Adipocyte (in vitro differentiated cells): Measurements from ENCODE around the gene ATP13A4.

Experiments
- DNase-seq: peaks from one replicate; pipeline ENCODE4 v3.0.0-alpha.2; 2015; ENCODE audit warnings: low read depth
- H3K27me3 ChIP-seq: replicated peaks from 2 replicates; pipeline ENCODE4 v1.7.0; 2013; ENCODE audit warnings: mild to moderate bottlenecking, low read length, moderate library complexity; ENCODE audit not compliant: control insufficient read depth, insufficient read depth
- H3K36me3 ChIP-seq: 2 replicates; pipeline ENCODE4 v1.7.0; 2013; ENCODE audit warnings: low read length, mild to moderate bottlenecking, moderate library complexity; ENCODE audit not compliant: control insufficient read depth, insufficient read depth, severe bottlenecking
- H3K4me1 ChIP-seq: 2 replicates; pipeline ENCODE4 v1.7.0; 2013; ENCODE audit warnings: mild to moderate bottlenecking, low read length, moderate library complexity; ENCODE audit not compliant: control insufficient read depth, insufficient read depth
- H3K4me3 ChIP-seq: 2 replicates; pipeline ENCODE4 v1.7.0; 2013; ENCODE audit warnings: mild to moderate bottlenecking, low read length, moderate library complexity
- H3K9ac ChIP-seq: 2 replicates; pipeline ENCODE4 v1.7.0; 2013; ENCODE audit warnings: mild to moderate bottlenecking, low read length, moderate library complexity
- H3K9me3 ChIP-seq: 2 replicates; pipeline ENCODE4 v1.7.0; 2013; ENCODE audit warnings: mild to moderate bottlenecking, low read length, moderate library complexity; ENCODE audit not compliant: control insufficient read depth

The ATP13A4 gene

GRCh38 chr3:193446965-193447602, 107.6 kb downstream of the ATP13A4 start:
- Histone ChIP-seq H3K9ac (no peak overlapping the region), H3K9me3 (no peaks in the 10 kb centered on the region), H3K36me3 (no peaks in the 10 kb centered on the region), H3K4me1 (no peaks in the 10 kb centered on the region), H3K4me3 (no peak overlapping the region), H3K27me3 (no peaks in the 10 kb centered on the region)
- DNase-seq: no peak

- Histone ChIP-seq H3K9ac (no peak overlapping the region), H3K36me3 (no peaks in the 10 kb centered on the region), H3K4me1 (no peaks in the 10 kb centered on the region), H3K9me3 (no peaks in the 10 kb centered on the region), H3K27me3 (no peaks in the 10 kb centered on the region), H3K4me3 (no peak overlapping the region)
- no peak for DNase-seq
Measured at GRCh38 chr3:193439423-193439822, 115.3 kb downstream of the ATP13A4 start.

- peaks cover 37% of the 10 kb centered on the region for H3K9me3 ChIP-seq
- DNase-seq: no peak
- no peak overlapping the region for H3K4me3 ChIP-seq
- H3K9ac ChIP-seq: no peak overlapping the region
- H3K36me3 ChIP-seq: no peaks in the 10 kb centered on the region
- no peaks in the 10 kb centered on the region for H3K27me3 ChIP-seq
- H3K4me1 ChIP-seq: no peaks in the 10 kb centered on the region
Measured at GRCh38 chr3:193418576-193419373, 135.9 kb downstream of the ATP13A4 start.

- Histone ChIP-seq H3K4me3 (no peak overlapping the region), H3K9me3 (peaks cover 37% of the 10 kb centered on the region), H3K9ac (no peak overlapping the region), H3K36me3 (no peaks in the 10 kb centered on the region), H3K27me3 (no peaks in the 10 kb centered on the region), H3K4me1 (no peaks in the 10 kb centered on the region)
- no peak for DNase-seq
Measured at GRCh38 chr3:193416629-193417028, 138.1 kb downstream of the ATP13A4 start.

- H3K9me3 ChIP-seq: no peaks in the 10 kb centered on the region
- DNase-seq: no peak
- no peaks in the 10 kb centered on the region for H3K4me1 ChIP-seq
- H3K9ac ChIP-seq: no peak overlapping the region
- H3K36me3 ChIP-seq: no peaks in the 10 kb centered on the region
- no peak overlapping the region for H3K4me3 ChIP-seq
- no peaks in the 10 kb centered on the region for H3K27me3 ChIP-seq
Measured at GRCh38 chr3:193407688-193408087, 147.0 kb downstream of the ATP13A4 start.

GRCh38 chr3:193407112-193407511, 147.6 kb downstream of the ATP13A4 start:
- Histone ChIP-seq H3K36me3 (no peaks in the 10 kb centered on the region), H3K4me1 (no peaks in the 10 kb centered on the region), H3K4me3 (no peak overlapping the region), H3K27me3 (no peaks in the 10 kb centered on the region), H3K9ac (no peak overlapping the region), H3K9me3 (no peaks in the 10 kb centered on the region)
- no peak for DNase-seq

- no peak for DNase-seq
- no peak overlapping the region for H3K4me3 ChIP-seq
- no peak overlapping the region for H3K9ac ChIP-seq
- H3K9me3 ChIP-seq: no peaks in the 10 kb centered on the region
- H3K4me1 ChIP-seq: no peaks in the 10 kb centered on the region
- H3K36me3 ChIP-seq: no peaks in the 10 kb centered on the region
- no peaks in the 10 kb centered on the region for H3K27me3 ChIP-seq
Measured at GRCh38 chr3:193403307-193403706, 151.4 kb downstream of the ATP13A4 start.

- DNase-seq: no peak
- H3K4me3 ChIP-seq: no peak overlapping the region
- no peak overlapping the region for H3K9ac ChIP-seq
- H3K9me3 ChIP-seq: no peaks in the 10 kb centered on the region
- no peaks in the 10 kb centered on the region for H3K36me3 ChIP-seq
- no peaks in the 10 kb centered on the region for H3K27me3 ChIP-seq
- no peaks in the 10 kb centered on the region for H3K4me1 ChIP-seq
Measured at GRCh38 chr3:193400304-193400703, 154.4 kb downstream of the ATP13A4 start.

- Histone ChIP-seq H3K36me3 (no peaks in the 10 kb centered on the region), H3K9ac (no peak overlapping the region), H3K4me3 (no peak overlapping the region), H3K27me3 (no peaks in the 10 kb centered on the region), H3K4me1 (no peaks in the 10 kb centered on the region), H3K9me3 (no peaks in the 10 kb centered on the region)
- DNase-seq: no peak
Measured at GRCh38 chr3:193396451-193397244, 158.0 kb downstream of the ATP13A4 start.

- Histone ChIP-seq H3K9me3 (no peaks in the 10 kb centered on the region), H3K4me1 (no peaks in the 10 kb centered on the region), H3K9ac (no peak overlapping the region), H3K27me3 (no peaks in the 10 kb centered on the region), H3K4me3 (no peak overlapping the region), H3K36me3 (no peaks in the 10 kb centered on the region)
- no peak for DNase-seq
Measured at GRCh38 chr3:193391902-193392301, 162.8 kb downstream of the ATP13A4 start.

GRCh38 chr3:193389335-193389734, 165.4 kb downstream of the ATP13A4 start:
- DNase-seq: no peak

More at GRCh38 chr3:193389335-193389734, 165.4 kb downstream of the ATP13A4 start:
- no peak overlapping the region for H3K9ac ChIP-seq
- H3K36me3 ChIP-seq: no peaks in the 10 kb centered on the region
- H3K4me3 ChIP-seq: no peak overlapping the region
- H3K9me3 ChIP-seq: no peaks in the 10 kb centered on the region
- no peaks in the 10 kb centered on the region for H3K4me1 ChIP-seq
- H3K27me3 ChIP-seq: no peaks in the 10 kb centered on the region
